GM23338 (cell line): Measurements from ENCODE around the gene NOL12. TPM values are rescaled to one million over a fixed set of nuclear protein-coding genes. Genes with fewer than 3 reads are reported as not detected.

ENCODE experiments used
- ATAC-seq: fragments of 200-7000 bp; cut with Tn5 transposase; 3 replicates; pipeline ENCODE4 v1.9.1; 2020
- DNase-seq: peaks from one replicate; pipeline ENCODE4 v3.0.0-alpha.2; 2015; ENCODE audit warnings: low spot score
- H2AFZ ChIP-seq: fragments of 200-600 bp; sonication (generic); 2 replicates; pipeline ENCODE4 v1.8.0; 2016; ENCODE audit warnings: antibody characterized with exemption, mild to moderate bottlenecking, moderate library complexity
- H3F3A ChIP-seq: fragments of 200-600 bp; sonication (generic); replicated peaks from 2 replicates; pipeline ENCODE4 v1.8.0; 2017; ENCODE audit warnings: antibody characterized with exemption, mixed run types, low read depth
- H3K27ac ChIP-seq: fragments of 200-600 bp; sonication (generic); 2 replicates; pipeline ENCODE4 v1.6.1; 2016; ENCODE audit warnings: low read depth
- H3K27me3 ChIP-seq: fragments of 200-600 bp; sonication (generic); 2 replicates; pipeline ENCODE4 v1.8.0; 2016; ENCODE audit warnings: mild to moderate bottlenecking, mixed run types, moderate library complexity; ENCODE audit not compliant: insufficient read depth
- H3K36me3 ChIP-seq: fragments of 200-600 bp; sonication (generic); 2 replicates; pipeline ENCODE4 v1.8.0; 2016; ENCODE audit warnings: mild to moderate bottlenecking; ENCODE audit not compliant: insufficient read depth
- H3K4me1 ChIP-seq: fragments of 200-600 bp; sonication (generic); 2 replicates; pipeline ENCODE4 v1.8.0; 2016; ENCODE audit warnings: mild to moderate bottlenecking, moderate library complexity; ENCODE audit not compliant: insufficient read depth
- H3K4me2 ChIP-seq: fragments of 200-600 bp; sonication (generic); 2 replicates; pipeline ENCODE4 v1.7.1; 2017; ENCODE audit warnings: mixed run types
- H3K4me3 ChIP-seq: fragments of 200-600 bp; sonication (generic); 2 replicates; pipeline ENCODE4 v1.6.1; 2016; ENCODE audit warnings: mixed run types
- H3K79me2 ChIP-seq: fragments of 200-600 bp; sonication (generic); replicated peaks from 2 replicates; pipeline ENCODE4 v1.8.0; 2017; ENCODE audit warnings: mild to moderate bottlenecking; ENCODE audit not compliant: insufficient read depth
- H3K9me2 ChIP-seq: fragments of 200-600 bp; sonication (generic); 2 replicates; pipeline ENCODE4 v1.8.0; 2017; ENCODE audit not compliant: insufficient read depth
- H4K20me1 ChIP-seq: fragments of 200-600 bp; sonication (generic); replicated peaks from 2 replicates; pipeline ENCODE4 v1.8.0; 2017; ENCODE audit warnings: mild to moderate bottlenecking; ENCODE audit not compliant: insufficient read depth
- H3K27ac Mint-ChIP-seq: 2 replicates; pipeline ENCODE4 v1.8.0; 2020; ENCODE audit warnings: inconsistent platforms, mild to moderate bottlenecking, moderate library complexity, mixed read lengths
- H3K27me3 Mint-ChIP-seq: 3 replicates; pipeline ENCODE4 v1.8.0; 2022; ENCODE audit warnings: low read depth, mild to moderate bottlenecking, moderate library complexity, mixed read lengths, inconsistent platforms; ENCODE audit not compliant: insufficient read depth, poor library complexity
- H3K36me3 Mint-ChIP-seq: 3 replicates; pipeline ENCODE4 v1.8.0; 2021; ENCODE audit warnings: low read depth, mild to moderate bottlenecking, inconsistent platforms, moderate library complexity, mixed read lengths
- H3K4me1 Mint-ChIP-seq: 3 replicates; pipeline ENCODE4 v1.8.0; 2020; ENCODE audit warnings: mild to moderate bottlenecking, inconsistent platforms, mixed read lengths
- H3K4me3 Mint-ChIP-seq: 3 replicates; pipeline ENCODE4 v1.8.0; 2021; ENCODE audit warnings: moderate library complexity, mild to moderate bottlenecking, inconsistent platforms, mixed read lengths
- H3K9me3 Mint-ChIP-seq: 3 replicates; pipeline ENCODE4 v1.8.0; 2020; ENCODE audit warnings: moderate library complexity, mild to moderate bottlenecking, inconsistent platforms, mixed read lengths
- CREB1 ChIP-seq: fragments of 250-450 bp; sonication (Bioruptor Pico); IDR thresholded peaks from 2 replicates; pipeline ENCODE4 v1.5.0; 2020; ENCODE audit warnings: low read depth, mild to moderate bottlenecking, moderate library complexity
- POLR2AphosphoS5 ChIP-seq: IDR thresholded peaks from 2 replicates; pipeline ENCODE4 v1.6.1; 2016; ENCODE audit warnings: antibody characterized with exemption, low read depth
- polyA plus RNA-seq: library from polyadenylated mRNA; unstranded; fragments of >200 nt; fragmentation: Nextera tagmentation; extraction: Ambion mirVana; gene quantifications from 2 replicates; pipeline ENCODE4 v1.2.1, GENCODE V29; 2016
- total RNA-seq: library from RNA; depleted of rRNA; stranded (reverse); fragments of >200 nt; shearing (Covaris generic); gene quantifications from 2 replicates; pipeline ENCODE4 v1.2.3, GENCODE V29; 2014
- TF ChIP-seq, protein P1 (sequence below): fragments of 250-450 bp; sonication (Bioruptor Pico); IDR thresholded peaks from 2 replicates; pipeline ENCODE4 v1.5.0; 2020; ENCODE audit warnings: mild to moderate bottlenecking, moderate library complexity

NOL12 gene
- total and polyA plus RNA-seq, 2 experiments from 2014 or later: 22.2 to 48.5 TPM

DNA sequence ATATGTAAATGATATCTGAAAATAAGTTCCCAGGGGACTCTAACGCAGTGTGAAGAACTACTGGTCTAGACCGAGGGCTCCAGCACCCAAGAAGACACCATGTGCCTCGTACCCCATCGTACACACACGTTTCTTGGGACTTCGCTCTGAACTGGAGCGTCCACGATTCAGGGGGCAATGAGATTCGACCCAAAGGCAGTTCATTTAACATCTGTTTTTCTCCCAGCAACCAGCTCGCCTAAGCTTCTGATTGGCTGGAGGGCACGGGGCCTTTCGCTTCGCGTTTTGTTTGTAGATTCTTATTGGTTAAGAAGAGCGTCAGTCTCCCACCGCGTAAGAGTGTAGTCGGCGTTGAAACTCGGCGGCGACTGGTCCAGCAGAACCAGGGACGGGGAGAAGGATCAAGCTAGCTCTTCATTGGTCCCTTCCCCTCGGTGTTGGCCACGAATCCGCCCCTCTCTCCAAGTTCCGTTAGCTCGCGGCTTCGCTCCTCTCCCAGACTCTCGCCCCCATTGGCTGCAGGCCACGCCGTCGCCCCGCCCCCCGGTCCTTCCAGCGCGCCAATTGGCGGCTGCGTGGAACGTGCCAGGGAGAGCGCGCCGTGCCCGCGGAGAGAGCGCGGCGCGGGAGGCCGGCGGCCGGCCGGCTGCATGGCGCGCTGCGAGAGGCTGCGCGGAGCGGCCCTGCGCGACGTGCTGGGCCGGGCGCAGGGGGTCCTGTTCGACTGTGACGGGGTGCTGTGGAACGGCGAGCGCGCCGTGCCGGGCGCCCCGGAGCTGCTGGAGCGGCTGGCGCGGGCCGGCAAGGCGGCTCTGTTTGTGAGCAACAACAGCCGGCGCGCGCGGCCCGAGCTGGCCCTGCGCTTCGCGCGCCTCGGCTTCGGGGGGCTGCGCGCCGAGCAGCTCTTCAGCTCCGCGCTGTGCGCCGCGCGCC lies 27.7 kb upstream of the NOL12 start, which contains the start of gene PDXP:
Gene PDXP (plus strand): TSS at position 591 of the 933 bp plus-strand sequence. CDS start 60 bp downstream, at position 651.
- Histone ChIP-seq H4K20me1 (peaks cover 30% of the 10 kb centered on the region), H3K9me2 (no peaks in the 10 kb centered on the region), H3K36me3 (no peaks in the 10 kb centered on the region), H3K27ac (no peak within 1 kb of the TSS), H2AFZ (no peak within 1 kb of the TSS), H3K79me2 (peaks cover 42% of the 10 kb centered on the region), H3K4me3 (peak within 1 kb of the TSS; percentile 78), H3F3A (peaks cover 12% of the 10 kb centered on the region; the same call in 1 of the 2 replicates), H3K4me1 (peaks cover 5% of the 10 kb centered on the region; the same call in 1 of the 2 replicates), H3K27me3 (no peaks in the 10 kb centered on the region), H3K4me2 (peak within 1 kb of the TSS; percentile 94)
- TF ChIP-seq POLR2AphosphoS5 (peak; percentile 76), CREB1 (peak; percentile 90)
- TF ChIP-seq, protein P1, sequence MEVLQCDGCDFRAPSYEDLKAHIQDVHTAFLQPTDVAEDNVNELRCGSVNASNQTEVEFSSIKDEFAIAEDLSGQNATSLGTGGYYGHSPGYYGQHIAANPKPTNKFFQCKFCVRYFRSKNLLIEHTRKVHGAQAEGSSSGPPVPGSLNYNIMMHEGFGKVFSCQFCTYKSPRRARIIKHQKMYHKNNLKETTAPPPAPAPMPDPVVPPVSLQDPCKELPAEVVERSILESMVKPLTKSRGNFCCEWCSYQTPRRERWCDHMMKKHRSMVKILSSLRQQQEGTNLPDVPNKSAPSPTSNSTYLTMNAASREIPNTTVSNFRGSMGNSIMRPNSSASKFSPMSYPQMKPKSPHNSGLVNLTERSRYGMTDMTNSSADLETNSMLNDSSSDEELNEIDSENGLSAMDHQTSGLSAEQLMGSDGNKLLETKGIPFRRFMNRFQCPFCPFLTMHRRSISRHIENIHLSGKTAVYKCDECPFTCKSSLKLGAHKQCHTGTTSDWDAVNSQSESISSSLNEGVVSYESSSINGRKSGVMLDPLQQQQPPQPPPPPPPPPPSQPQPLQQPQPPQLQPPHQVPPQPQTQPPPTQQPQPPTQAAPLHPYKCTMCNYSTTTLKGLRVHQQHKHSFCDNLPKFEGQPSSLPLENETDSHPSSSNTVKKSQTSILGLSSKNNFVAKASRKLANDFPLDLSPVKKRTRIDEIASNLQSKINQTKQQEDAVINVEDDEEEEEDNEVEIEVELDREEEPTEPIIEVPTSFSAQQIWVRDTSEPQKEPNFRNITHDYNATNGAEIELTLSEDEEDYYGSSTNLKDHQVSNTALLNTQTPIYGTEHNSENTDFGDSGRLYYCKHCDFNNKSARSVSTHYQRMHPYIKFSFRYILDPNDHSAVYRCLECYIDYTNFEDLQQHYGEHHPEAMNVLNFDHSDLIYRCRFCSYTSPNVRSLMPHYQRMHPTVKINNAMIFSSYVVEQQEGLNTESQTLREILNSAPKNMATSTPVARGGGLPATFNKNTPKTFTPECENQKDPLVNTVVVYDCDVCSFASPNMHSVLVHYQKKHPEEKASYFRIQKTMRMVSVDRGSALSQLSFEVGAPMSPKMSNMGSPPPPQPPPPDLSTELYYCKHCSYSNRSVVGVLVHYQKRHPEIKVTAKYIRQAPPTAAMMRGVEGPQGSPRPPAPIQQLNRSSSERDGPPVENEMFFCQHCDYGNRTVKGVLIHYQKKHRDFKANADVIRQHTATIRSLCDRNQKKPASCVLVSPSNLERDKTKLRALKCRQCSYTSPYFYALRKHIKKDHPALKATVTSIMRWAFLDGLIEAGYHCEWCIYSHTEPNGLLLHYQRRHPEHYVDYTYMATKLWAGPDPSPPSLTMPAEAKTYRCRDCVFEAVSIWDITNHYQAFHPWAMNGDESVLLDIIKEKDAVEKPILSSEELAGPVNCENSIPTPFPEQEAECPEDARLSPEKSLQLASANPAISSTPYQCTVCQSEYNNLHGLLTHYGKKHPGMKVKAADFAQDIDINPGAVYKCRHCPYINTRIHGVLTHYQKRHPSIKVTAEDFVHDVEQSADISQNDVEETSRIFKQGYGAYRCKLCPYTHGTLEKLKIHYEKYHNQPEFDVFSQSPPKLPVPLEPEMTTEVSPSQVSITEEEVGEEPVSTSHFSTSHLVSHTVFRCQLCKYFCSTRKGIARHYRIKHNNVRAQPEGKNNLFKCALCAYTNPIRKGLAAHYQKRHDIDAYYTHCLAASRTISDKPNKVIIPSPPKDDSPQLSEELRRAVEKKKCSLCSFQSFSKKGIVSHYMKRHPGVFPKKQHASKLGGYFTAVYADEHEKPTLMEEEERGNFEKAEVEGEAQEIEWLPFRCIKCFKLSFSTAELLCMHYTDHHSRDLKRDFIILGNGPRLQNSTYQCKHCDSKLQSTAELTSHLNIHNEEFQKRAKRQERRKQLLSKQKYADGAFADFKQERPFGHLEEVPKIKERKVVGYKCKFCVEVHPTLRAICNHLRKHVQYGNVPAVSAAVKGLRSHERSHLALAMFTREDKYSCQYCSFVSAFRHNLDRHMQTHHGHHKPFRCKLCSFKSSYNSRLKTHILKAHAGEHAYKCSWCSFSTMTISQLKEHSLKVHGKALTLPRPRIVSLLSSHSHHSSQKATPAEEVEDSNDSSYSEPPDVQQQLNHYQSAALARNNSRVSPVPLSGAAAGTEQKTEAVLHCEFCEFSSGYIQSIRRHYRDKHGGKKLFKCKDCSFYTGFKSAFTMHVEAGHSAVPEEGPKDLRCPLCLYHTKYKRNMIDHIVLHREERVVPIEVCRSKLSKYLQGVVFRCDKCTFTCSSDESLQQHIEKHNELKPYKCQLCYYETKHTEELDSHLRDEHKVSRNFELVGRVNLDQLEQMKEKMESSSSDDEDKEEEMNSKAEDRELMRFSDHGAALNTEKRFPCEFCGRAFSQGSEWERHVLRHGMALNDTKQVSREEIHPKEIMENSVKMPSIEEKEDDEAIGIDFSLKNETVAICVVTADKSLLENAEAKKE (CRISPR knock-in tag): no peak
- Mint-ChIP-seq H3K9me3 (no peaks in the 10 kb centered on the region; the same call in 2 of the 3 replicates), H3K27me3 (peaks cover 11% of the 10 kb centered on the region), H3K36me3 (peaks cover 6% of the 10 kb centered on the region), H3K27ac (peak within 1 kb of the TSS; percentile 85), H3K4me1 (peaks cover 25% of the 10 kb centered on the region), H3K4me3 (peak within 1 kb of the TSS; percentile 89)
- ATAC-seq (peak; percentile 96), DNase-seq (peak; percentile 100)
